ENCODE results near the gene EVX2.

EVX2 gene

GRCh38 chr2:176083796-176084261 is at the start of gene EVX2:
TSS of gene EVX2 (minus strand) at chr2:176083962. CDS start at chr2:176083776, 186 bp downstream.
- no peak for DNase-seq

DNA sequence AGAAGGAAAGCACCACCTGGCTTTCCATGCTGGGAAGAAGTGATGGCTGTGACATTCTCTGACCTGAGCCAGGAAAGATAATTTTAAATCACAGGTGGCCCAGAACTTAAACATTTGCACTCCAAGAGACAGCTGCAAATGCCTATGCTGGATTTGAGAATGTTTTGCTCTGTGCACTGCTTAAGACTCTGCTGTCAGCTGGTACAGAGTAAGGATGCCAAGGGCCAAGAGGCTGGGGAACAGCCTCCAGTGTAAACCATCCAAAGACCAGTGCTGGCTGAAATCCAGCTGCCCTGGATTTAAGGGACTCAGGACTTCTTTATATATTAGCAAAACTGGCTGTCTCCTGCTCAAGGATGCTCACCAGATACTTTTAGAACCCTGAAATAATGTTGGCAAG is 49.6 kb upstream of the EVX2 start:
- DNase-seq: no peak

DNA sequence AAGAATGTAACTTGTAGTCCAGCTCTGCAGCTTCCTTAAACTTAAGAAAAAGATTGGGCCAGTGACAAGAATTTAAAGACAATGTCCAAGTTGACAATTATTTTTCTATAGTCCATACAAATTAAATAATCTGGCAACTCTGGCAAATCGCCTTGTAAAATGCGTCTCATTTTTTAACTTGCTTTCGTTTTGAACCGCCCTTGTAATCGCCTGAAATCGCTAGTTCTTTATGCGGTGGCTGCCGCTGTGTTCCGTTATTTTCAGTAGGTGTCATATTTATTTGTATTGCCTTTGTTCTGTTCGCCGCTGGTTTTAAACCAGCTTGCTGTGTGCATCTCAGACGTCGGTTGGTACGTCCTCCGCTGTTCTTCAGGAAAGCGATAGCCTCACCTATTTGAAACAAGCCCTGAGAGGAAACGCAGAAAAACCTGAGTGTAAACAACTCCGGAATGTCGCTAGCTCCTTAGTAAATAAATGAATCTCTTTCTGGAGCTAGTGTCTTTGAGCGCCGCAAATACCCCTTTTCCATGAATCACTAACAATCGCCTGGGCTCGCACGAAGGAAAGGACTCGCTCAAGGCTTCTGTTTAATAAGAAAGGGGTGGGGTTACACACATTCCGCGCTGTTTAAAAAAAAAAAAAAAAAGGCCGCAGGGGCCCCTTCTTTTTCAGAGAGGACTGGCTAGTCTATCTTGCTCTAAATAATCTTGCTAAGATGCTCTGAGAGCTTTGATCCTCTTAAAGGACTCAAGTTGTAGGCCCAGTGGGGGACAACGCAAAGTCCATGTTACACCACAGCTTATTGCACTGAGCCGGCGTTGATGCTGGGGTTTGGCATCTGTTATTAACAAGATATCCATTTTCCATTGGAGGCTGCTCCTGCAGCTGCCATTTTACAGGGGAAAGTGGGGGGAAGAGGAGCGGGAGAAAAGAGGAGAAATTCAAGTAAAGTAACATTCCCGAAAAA is 48.7 kb upstream of the EVX2 start:
- DNase-seq: peak; percentile 29

- DNase-seq: no peak
Observed at GRCh38 chr2:176131848-176132158, 48.0 kb upstream of the EVX2 start.

DNA sequence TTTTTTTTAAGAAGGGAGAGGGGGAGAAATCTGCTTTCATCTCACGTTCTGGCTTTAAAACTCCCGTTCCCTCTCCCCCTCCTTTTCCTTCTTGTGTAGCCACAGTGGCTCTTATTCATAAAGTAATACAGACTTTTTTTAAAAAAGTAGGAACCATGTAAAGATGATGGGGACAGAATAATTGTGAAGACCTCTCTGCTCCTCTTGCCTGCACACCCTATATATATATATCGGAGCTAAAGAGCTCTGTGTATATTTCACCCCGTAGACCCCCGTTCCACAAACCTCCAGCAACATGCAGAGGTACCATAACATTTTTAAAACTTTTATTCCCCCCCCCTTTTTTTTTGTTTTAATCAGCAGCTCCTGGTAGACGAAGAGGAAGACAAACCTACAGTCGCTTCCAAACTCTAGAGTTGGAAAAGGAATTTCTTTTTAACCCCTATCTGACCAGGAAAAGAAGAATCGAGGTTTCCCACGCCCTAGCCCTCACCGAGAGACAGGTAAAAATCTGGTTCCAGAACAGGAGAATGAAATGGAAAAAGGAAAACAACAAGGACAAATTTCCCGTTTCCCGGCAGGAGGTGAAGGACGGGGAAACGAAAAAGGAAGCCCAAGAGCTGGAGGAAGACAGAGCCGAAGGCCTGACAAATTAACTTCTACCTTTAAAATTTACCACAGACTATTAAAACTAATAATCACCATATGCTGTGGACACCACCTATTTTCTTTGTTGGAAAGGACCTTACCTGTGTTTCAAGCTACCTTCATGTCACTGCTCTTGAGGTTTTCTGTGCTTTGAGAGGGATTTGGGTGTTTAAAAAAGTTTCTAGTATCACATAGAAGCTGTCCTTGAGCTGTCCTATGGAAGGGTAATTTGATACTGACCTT is 47.4 kb upstream of the EVX2 start:
- DNase-seq: no peak

DNA sequence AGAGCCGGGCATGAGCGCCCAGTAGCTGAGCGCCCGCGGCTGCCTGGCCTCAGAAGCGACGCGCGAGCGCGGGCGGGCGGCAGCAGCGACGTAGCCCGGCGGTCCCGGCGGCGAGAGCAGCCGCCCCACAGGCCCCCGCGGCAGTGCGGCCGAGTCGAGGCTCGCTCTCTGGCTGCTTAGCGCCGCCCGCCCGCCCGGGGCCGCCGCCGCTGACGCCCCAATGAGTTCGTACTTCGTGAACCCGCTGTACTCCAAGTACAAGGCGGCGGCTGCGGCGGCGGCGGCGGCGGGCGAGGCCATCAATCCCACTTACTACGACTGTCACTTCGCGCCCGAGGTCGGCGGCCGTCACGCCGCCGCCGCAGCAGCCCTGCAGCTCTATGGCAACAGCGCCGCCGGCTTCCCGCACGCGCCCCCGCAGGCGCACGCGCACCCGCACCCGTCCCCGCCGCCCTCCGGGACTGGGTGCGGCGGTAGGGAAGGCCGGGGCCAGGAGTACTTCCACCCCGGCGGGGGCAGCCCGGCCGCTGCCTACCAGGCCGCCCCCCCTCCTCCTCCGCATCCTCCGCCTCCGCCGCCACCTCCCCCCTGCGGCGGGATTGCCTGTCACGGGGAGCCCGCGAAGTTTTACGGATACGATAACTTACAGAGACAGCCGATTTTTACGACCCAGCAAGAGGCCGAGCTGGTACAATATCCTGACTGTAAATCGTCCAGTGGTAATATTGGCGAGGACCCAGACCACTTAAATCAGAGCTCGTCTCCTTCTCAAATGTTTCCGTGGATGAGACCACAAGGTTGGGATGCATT is 46.6 kb upstream of the EVX2 start:
- DNase-seq: no peak

- DNase-seq: no peak
Observed at GRCh38 chr2:176129813-176130146, 46.0 kb upstream of the EVX2 start.

DNA sequence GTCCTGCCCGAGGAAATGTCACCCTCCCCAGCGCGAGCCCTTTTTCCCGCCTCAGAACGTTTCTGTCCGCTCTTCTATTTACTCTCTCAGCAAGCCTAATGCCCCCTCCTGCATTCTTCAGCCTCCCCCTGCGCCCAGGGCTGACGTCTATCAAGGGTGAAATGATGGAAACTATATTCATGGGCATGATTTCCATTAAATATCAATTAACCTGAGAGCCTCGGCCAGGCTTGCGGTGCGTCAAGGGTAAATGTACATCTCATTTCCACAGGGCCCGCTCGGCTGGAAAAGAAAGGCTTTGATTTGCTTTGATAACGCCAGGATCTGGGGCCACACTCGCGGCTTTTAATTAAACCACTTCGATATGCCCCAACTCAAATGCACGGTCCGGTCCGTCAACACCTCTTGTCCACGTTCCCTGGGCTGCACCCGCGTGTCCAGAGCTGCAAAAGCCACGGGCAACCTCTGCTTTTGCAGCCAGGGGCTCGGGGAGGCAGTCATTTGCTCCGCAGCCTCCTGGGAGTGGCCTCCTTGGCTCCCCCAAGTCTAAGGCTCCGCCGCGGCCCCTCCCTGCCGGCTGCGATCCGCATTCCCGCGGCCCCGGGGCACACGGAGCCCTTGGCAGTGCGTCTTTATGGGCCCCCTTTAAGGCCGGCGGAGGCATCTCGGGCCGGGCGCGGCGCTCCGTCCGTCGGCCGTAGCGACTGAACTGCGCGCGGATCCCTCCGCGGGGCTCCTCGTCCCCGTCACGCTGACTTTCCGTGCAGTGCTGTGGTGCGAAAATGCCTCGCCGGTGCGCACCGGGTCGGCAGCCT is 45.4 kb upstream of the EVX2 start, which contains the start of gene HOXD8:
TSS of gene HOXD8 (plus strand) at position 724 of the 815 bp plus-strand sequence. CDS start 662 bp downstream, outside the sequence.
- DNase-seq: no peak

GRCh38 chr2:176128172-176128981 is 44.6 kb upstream of the EVX2 start:
- DNase-seq: no peak

GRCh38 chr2:176127774-176128072 is 44.0 kb upstream of the EVX2 start:
- DNase-seq: no peak

DNA sequence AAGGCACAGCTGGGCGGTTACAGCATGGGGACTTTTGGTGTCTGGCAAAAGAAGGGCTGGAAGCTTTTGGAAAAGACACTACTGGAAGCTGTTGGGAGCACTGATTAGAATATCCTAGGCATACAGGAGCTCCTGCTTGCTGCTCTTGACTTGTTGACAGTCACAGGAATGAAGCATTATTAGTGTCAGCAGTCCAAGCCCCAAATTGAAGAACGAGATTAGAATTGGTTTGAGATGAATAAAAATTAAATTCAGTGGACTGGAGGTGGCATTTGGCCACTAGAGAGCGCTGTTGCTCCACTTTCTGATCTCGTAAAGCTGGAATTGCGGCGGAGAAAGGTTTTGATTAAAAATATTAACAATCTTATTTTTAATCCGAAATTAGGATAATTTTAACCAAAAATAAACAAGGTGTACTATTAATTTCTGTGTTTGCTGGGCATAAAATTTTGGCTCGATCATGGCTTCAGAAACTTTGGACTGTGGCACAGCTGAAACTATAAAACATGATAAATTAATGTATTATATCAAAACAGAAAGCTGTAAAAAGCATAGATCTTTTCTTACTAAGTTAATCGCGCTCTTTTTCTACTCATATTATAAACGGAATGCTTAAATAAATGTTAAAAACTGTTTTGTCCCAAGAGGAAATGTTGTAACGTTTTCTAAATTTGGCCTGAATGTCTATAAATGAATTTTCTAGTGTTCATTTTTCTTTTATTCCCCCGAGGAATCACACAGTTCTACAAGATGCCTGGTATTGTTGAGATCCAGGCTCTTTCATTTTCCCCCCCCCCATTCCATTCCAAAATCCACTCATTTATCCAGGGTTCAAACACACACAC is 43.4 kb upstream of the EVX2 start:
- peak; percentile 61 for DNase-seq

- no peak for DNase-seq
Observed at GRCh38 chr2:176125772-176126054, 42.0 kb upstream of the EVX2 start.

DNA sequence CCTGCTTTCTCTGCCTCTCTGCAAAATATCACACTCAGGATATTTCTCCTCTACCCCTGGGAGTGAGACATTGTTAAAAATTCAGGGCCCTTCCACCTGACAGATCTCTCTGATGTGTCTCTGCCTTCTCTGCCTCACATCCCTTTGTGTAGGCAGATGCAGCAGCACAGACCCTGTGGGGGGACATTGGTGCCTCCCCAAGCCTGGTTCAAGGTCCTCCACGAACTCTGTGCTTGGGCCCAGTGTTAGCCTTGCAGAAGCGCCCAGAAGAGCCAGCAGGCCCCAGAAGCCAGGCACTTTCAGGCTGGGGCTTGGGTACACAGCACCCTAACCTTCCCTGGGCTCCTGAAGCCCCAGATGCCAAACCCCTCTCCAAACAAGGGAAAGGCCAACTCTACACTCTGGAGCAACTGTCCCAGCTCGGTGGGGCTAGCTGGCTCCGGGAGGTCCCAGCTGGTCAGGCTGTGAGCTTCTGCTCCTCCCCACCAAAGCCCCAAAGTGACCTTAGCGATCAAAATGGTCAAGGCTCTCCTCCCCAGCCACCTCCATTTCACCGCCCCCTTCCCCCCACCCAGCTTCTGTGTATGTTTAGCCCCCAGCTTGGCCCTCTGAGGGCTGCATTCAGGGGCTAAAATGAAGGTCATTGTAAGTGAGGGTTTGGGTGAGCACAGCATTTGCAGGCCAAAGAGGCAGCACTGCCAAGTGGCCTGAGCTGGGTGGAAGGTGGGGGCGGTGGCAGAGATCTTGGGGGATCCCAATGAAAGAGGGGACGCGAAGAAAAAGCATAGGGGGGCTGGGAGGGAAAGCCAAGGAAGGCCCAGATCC is 41.4 kb upstream of the EVX2 start:
- DNase-seq: no peak

DNA sequence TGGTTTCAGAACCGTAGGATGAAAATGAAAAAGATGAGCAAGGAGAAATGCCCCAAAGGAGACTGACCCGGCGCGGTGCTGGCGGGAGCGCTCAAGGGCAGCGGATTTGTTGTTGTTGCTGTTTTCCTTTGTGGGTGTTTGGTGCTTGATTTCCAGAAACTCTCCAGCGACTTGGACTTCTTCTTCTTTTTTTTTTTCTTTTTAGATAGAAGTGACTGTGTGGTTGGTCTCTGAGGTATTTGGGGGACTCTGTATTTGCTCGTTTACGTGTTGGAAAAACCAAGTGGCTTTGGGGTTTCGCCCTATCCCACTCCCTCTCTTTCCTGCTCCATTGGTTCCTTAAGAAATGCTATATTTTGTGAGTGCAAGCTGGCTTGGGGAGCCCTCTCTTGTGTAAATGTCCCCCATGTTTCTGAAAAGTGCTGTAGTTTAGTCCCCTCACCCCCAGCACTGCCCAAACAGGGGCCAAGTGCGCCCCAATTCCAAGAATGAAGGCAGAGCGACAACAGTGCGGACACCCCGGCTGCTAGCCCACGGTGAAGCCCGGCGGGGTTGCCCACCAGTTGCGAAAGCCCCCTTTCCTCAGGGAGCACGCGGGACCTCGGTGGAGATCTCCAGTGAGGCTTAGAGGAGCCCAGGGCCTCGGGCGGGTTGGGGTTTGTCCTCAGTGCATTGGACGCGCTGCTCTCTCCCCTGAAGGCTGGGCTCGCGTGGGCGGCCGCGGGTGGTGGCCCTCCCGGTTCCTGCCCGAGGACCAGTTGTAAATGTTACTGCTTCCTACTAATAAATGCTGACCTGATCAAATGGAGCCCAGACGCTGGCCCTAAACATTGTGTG is 40.6 kb upstream of the EVX2 start:
- no peak for DNase-seq

DNA sequence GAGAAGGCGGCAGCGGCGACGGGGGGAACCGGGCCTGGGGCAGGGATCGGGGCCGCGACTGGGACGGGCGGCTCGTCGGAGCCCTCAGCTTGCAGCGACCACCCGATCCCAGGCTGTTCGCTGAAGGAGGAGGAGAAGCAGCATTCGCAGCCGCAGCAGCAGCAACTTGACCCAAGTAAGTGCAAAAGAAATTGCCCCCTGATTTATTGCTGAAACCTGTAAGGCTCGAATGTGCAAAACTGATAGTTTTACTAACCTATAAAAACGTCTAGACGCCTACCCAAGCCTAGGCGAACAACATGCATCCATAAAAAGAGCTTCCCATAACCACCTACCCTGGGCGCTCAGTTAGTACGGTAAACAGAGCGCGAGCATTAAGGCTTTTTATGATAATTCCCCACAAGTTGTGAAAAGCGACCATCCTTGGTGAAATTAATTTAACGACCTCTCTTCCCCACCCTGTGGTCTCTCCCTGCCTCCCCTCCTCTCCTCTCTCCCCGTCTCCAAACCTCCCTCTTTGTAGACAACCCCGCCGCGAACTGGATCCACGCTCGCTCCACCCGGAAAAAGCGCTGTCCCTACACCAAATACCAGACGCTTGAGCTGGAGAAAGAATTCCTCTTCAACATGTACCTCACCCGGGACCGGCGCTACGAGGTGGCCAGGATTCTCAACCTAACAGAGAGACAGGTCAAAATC is 39.8 kb upstream of the EVX2 start:
- no peak for DNase-seq

GRCh38 chr2:176122683-176123410 is 39.1 kb upstream of the EVX2 start, which contains the start of gene HOXD9:
TSS of gene HOXD9 (plus strand) at chr2:176122719. CDS start at chr2:176122769, 50 bp downstream.
- DNase-seq: no peak

DNA sequence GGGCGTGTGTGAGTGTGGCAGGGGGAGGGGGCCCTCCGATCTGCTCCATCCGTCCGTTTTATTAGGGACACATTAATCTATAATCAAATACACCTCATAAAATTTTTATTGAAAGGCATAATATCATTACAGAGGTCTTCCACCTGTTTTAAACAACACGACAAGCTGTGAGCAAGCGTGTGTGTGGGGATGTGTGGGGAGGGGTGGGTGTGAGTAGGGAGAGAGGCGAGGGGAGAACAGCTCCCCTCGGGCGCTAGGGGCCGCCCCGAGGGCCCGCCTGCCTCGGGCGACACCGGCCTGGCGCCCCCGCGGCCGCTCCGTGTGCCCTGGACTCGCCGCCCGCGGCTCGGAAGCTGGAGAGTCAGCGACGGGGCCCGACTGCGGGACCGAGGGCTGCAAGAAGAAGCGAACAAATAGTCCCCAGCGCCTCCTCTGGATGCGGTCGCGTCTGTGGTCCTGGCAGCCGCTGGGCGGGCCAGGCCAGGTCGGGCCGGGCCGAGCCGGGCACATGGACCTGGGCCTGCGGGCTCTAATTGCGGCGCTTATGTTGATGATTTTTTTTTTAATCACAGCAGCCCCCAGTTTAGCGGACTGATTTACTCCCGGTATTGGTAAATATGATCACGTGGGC is 38.4 kb upstream of the EVX2 start:
- no peak for DNase-seq
